NK-92 (cell line): Measurements from ENCODE around the gene FCER1G.
A peak's percentile ranks its signal among the peaks of the same experiment; 100 is the strongest.

Source experiments
- DNase-seq: peaks from one replicate; lab custom pipeline; 2025; ENCODE audit not compliant: unreplicated experiment; lab: John Stamatoyannopoulos, UW

Gene FCER1G

DNA sequence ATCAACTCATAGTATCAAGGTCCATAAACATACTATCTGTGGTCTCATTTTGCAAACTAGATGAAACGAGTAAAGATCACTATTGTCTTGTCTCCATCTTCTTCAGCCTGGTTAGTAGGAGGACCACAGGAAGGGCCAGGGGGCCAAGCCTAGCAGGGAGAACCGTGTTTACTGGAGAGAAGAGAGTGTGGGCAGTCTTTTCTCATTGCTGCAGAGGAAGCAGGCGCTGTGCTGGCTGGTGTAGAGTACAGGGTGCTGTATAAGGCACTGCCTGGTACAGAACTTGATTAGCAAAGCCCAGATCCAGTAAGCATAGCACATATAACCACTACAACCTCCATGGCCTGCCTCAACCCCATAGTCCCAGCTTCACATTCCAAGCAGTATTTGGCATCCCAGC, 27.8 kb upstream of the FCER1G start:
- no peak for DNase-seq

DNA sequence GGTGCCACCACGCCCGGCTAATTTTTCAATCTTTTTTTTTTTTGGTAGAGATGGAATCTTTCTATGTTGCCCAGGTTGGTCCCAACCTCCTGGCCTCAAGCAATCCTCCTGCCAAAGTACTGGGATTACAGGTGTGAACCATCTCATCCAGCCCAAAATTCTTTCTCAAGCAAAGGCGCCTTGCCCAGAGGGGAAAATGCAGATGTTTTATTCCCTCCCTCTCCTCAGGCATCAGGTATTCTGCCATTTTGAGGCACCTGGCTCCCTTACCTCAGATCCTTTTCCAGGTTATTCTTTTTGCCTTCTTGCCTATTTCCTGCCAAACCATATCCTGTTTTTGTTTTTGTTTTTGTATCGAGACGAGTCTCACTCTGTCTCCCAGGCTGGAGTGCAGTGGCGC, 26.7 kb upstream of the FCER1G start:
- DNase-seq = no peak

GRCh38 chr1:161189036-161189435, 26.1 kb upstream of the FCER1G start:
- no peak for DNase-seq

DNA sequence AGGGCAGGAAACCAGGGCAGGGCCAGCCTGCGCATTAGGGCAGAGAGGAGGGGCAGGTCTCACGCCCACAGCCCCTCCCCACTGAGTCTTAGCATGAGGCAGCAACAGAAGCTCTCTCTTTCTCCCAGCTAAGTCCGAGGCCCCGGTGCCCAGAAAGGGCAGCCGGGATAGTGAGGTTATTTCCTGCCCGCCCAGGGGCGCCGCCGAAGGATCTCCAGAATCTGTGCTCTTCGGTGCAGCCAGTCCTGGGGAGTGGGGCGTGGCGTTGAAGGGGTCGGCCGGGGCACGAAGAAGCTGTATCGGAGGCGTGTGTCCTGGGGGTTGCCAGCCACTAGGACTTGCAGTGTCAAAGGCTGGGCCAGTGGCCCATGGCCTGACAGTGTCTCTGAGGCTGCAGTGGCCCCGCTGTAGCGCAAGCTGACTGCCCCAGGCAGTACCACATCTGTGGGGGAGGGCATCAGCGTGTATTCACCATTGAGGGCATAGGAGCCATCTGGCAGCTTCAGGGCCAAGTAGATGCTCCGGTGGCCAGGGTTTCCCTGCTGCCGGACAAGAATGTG, 24.1 kb upstream of the FCER1G start:
- no peak for DNase-seq

- no peak for DNase-seq
Measured at GRCh38 chr1:161191971-161192370, 23.1 kb upstream of the FCER1G start.

DNA sequence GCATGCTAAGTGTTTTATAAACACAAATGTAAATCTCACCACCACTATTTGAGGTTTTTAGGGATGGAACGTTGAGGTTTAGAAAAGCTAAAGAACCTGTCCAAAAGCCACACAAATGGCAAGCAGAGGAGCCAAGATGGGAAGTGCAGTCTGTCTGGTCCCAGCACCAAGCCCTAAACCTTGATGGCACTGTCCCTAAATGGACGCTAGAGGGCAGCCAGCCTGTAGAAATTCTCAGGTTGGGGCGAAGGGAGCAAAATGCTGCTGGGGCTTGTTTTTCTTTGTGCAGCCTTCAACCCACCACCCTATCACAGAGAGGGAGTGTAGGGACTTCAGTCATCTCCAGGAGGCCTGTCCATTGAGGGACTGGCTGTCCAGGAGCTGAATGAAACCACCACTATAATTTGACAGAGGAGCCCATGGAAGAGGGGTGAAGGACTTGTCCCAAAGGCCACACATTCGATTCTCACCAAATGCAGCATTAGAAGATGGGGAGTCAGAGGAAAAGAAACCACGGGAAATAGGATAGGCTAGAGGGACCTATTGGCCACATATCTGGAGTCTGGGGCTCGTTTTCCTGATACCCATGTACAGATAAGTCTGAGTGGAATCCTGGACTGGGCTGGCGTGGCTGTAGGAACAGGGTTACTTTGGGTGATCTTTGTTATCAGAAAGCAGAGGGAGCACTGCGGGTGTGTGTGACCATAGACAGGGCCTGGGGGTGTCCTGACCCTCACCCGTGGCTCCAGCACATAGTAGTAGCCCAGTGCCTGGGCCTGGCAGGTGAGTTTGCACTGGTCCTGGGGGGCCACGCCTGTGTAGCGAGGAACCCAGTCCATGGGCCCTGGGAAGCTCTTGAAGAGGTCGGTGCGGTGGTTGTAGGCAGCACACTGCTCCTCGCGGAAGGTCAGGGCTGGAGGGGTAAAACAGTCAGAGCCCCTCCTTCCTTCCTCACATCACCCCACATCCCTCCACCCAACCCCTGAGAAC, 22.3 kb upstream of the FCER1G start:
- no peak for DNase-seq

- DNase-seq = no peak
Measured at GRCh38 chr1:161193561-161194235, 21.4 kb upstream of the FCER1G start.

DNA sequence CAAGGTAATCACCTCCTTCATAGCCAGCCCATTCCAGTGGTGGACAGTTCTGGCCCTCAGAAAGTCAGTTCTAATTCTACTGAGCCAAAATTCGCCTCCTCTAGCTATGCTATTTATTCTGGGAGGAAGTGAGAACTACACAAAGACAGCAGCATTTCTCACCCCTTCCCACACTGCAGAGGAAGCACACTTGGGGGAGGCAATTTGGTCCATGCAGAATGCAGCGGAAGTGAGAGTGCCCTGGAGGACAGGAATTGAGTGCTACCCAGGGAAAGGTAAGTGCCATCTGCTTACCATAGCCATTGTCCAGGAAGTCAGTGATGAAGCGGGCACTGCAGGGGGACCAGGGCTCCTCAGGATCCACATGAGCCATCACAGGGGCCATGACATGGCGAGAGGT, 19.9 kb upstream of the FCER1G start:
- no peak for DNase-seq

- DNase-seq = no peak
Measured at GRCh38 chr1:161196111-161196510, 19.0 kb upstream of the FCER1G start.

GRCh38 chr1:161196521-161197451, 18.3 kb upstream of the FCER1G start:
- DNase-seq = no peak

GRCh38 chr1:161197560-161198193, 17.4 kb upstream of the FCER1G start:
- DNase-seq = no peak

DNA sequence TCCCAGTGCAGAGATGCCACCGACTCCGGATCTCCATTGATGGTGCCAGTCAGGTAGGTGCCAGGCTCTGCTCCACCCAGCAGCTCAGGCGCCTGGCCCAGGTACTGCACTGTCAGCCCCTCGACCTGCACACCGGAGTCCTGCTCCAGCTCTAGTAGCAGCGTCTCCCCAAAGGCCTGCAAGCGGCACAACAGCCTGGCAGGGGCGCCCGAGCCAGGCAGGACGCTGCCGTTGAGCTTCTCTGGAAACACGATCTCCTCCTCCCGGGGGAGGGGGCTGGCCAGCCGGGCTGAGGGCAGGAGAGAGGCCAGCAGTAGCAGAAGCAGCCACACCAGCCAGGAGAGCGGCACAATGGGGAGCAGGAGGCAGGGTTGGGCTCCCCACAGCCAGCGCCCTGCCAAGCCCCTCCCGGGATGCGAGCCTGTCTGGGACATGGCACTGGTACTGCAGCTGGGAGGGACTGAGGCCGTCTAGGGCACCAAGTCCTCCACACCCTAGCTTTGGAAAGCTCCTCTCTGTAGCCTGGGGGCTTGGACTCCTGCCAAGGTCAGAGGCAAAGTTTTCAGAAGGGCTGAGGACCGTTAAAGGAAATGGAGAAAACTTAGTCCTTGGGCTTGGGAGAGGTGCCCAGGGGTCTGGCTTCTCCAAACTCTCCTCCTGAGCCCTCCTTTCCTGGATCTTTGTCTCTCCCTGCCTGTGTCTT, 16.8 kb upstream of the FCER1G start:
- DNase-seq = no peak

- DNase-seq = no peak
Measured at GRCh38 chr1:161198897-161199431, 16.1 kb upstream of the FCER1G start, which contains the start of gene ADAMTS4. Gene ADAMTS4 (minus strand): TSS chr1:161199054. CDS start chr1:161198627, 427 bp downstream.

DNA sequence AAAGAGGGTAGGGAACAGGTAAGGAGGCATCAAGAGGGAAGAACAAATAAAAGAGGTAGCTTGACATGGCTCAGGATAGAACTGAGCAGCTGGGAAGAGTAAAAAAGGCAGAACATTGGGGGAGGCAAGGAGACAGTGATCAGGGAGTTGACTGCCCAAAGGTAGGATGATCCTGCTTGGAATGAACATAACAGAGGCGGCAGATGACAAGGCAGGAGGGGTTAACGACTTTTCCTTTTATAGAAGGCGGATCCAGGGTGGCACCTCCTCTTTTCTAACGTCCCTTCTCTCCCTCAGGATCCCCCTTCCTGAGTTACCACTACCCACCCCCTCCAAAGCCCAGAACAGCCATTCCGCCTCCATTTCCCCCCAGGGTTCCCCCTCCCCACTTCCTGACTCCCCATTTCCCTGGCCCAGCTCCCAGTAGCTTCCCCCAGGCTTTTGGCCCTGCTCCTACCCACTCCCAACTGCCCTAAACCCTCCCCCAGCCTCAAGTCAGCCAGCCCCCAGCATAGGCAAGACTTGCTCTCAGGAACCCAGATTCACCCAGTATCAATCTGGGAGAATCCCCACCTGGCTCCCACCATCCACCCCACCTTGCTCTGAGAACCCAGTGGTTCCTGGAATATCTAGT, 15.5 kb upstream of the FCER1G start:
- no peak for DNase-seq

GRCh38 chr1:161200421-161200991, 14.6 kb upstream of the FCER1G start:
- DNase-seq = no peak

- no peak for DNase-seq
Measured at GRCh38 chr1:161200992-161201835, 13.9 kb upstream of the FCER1G start.

DNA sequence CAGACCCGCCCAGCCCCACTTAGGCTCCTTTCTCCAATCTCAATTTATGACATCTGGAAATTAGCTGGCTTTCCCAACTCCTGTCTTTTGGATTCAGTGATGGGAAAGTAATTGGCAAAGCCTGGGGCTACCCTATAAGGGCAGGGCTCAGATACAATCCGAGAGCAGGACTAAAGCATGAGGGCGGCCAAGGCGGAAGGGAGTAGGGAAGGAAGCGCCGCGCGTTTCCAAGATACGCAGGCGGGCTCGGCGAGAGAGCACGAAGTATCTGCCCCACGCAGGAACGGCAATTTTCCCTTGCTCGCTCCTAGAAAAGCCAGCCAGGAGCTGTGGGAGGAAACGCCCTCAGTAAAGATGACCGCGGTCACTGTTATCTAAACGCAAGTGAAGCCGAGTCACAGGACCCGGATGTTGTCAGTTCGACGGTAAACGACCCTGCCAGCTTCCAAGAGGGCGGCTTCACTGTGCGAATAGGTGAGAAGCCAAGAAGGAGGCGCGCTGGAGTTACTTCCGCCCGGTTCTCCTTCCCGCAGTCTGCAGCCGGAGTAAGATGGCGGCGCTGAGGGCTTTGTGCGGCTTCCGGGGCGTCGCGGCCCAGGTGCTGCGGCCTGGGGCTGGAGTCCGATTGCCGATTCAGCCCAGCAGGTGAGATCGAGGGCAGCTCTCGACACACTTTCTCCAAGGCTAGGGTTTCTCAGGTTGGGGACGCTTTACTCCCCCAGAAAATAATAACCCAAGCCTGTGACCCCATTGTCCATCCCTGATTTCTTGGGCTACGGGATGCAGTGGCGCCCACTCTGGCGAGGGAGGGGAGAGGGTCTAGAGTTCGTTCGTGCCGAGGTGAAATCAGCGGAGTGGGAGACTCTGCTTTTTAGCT, 13.0 kb upstream of the FCER1G start, which contains the start of gene NDUFS2:
NDUFS2 (plus strand) TSS at position 532 of the 877 bp plus-strand sequence; CDS start at position 551, 19 bp downstream.
- peak; percentile 86 for DNase-seq
